Breast epithelium (tissue), 3 donors: ENCODE data around the gene C1orf159.

ENCODE experiments used
- POLR2AphosphoS5 ChIP-seq, 3 donors: sonication (generic); formaldehyde crosslinking; IDR thresholded peaks; one replicate each; pipeline ENCODE4 v1.6.1; 2017; ENCODE audit warnings: antibody characterized with exemption in 3 of 3
- TF ChIP-seq, protein P1 (sequence below), 3 donors: fragments of 450-650 bp; IDR thresholded peaks; one replicate each; pipeline ENCODE4 v1.5.1; 2016 to 2017; ENCODE audit warnings: antibody characterized with exemption in 3 of 3, mild to moderate bottlenecking in 3 of 3, moderate library complexity in 3 of 3

DNA sequence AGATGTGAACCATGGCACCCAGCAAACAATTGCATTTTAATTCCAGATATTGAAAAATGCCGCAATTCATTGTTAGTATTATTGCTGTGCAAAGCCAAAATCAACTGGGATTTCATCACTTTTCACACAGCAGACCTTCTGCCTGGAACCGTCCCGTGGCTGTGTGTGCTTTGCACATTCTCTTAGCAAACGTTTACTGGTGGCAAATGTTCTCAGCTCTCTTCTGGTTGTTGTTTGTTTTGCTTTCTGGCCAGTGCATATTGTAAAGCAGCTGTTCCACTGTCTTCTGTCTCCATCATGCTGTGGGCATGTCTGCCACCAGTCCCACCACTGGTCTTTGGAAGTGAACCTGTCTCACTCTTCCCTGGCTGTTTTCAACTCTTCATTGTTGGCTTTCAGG lies 38.0 kb upstream of the C1orf159 start:
- TF ChIP-seq, protein P1, sequence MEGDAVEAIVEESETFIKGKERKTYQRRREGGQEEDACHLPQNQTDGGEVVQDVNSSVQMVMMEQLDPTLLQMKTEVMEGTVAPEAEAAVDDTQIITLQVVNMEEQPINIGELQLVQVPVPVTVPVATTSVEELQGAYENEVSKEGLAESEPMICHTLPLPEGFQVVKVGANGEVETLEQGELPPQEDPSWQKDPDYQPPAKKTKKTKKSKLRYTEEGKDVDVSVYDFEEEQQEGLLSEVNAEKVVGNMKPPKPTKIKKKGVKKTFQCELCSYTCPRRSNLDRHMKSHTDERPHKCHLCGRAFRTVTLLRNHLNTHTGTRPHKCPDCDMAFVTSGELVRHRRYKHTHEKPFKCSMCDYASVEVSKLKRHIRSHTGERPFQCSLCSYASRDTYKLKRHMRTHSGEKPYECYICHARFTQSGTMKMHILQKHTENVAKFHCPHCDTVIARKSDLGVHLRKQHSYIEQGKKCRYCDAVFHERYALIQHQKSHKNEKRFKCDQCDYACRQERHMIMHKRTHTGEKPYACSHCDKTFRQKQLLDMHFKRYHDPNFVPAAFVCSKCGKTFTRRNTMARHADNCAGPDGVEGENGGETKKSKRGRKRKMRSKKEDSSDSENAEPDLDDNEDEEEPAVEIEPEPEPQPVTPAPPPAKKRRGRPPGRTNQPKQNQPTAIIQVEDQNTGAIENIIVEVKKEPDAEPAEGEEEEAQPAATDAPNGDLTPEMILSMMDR (IDR thresholded peaks at IDR 0.05): no peak
- TF ChIP-seq POLR2AphosphoS5 (IDR thresholded peaks at IDR 0.05): no peak
